HG03066 (cell line): ENCODE measurements around the gene DNAJC6.

Experiments
- ATAC-seq: cut with Tn5 transposase; IDR thresholded peaks from one replicate; pipeline ENCODE4 v1.9.1; 2021; ENCODE audit warnings: low read depth; ENCODE audit not compliant: unreplicated experiment

Gene DNAJC6

GRCh38 chr1:65458730-65459396 is 149.5 kb downstream of the DNAJC6 start:
- ATAC-seq = no peak

GRCh38 chr1:65459397-65459768 is 150.0 kb downstream of the DNAJC6 start:
- ATAC-seq = no peak
